A673 (cell line): Measurements from ENCODE around the gene ANKMY1.

Experiments used
- CTCF ChIP-seq: fragments of 300-800, 200-600 bp; sonication (generic); conservative IDR thresholded peaks from 2 replicates; pipeline ENCODE4 v1.5.1; 2017; ENCODE audit warnings: low read depth, mild to moderate bottlenecking, antibody characterized with exemption, low read length, moderate library complexity, mixed read lengths
- EZH2 ChIP-seq: fragments of 200-600 bp; sonication (generic); IDR thresholded peaks from 2 replicates; pipeline ENCODE4 v1.6.1; 2017; ENCODE audit warnings: borderline replicate concordance, low read depth, mild to moderate bottlenecking, mixed read lengths, antibody characterized with exemption, low read length; ENCODE audit not compliant: poor library complexity, severe bottlenecking

- no peak for TF ChIP-seq CTCF
- TF ChIP-seq EZH2: no peak
These were observed 17.5 kb upstream of the ANKMY1 start for GRCh38 chr2:240575101-240575965.
